ENCODE results near the gene DAPK2.

DNA sequence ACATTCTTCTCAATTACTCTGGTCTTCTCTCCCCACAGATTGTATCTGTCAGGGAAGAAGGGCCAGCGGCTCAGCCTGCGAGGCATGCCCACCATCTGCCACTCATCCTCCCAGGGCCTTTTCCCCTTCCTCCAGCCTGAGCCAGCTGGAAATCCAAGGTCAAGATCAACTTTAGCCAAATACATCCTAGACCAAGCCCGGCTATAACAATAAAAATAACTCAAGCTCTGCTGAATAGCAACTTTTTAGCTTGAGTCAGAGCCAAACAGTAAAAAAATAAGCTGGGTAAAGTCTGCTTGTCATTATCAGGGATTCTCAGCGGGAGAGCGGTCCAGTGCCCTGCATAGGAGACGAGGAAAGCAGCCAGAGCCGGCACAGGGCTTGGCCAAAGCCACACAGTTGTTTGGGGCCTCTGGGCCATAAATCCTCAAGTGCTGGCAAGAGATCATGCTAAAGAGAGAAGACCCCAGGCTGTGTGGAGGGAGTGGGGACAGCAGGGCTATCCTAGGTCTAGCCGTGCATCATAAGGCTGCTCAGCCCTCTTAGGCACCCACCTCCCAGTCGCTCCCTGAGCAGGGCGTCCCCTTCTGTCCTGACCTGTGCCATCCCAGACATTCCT, 136.4 kb downstream of the DAPK2 start:
- TF ChIP-seq RCOR1 (IDR thresholded peaks at IDR 0.05; ENCODE audit: low read depth, low read length) (no peak), CHD2 (IDR thresholded peaks at IDR 0.05; ENCODE audit: low read length, partially characterized antibody) (no peak), NPAS2 (CRISPR knock-in tag; IDR thresholded peaks at IDR 0.05; ENCODE audit: borderline replicate concordance) (no peak), SMC3 (IDR thresholded peaks at IDR 0.05) (no peak), POLR2A (IDR thresholded peaks at IDR 0.05; ENCODE audit: low read length) (no peak), CHD4 (IDR thresholded peaks at IDR 0.05; ENCODE audit: borderline replicate concordance) (no peak), MYC (IDR thresholded peaks at IDR 0.05; ENCODE audit: borderline replicate concordance, low read length) (no peak), USF2 (IDR thresholded peaks at IDR 0.05) (no peak), HOXB13 (CRISPR knock-in tag; IDR thresholded peaks at IDR 0.05; ENCODE audit: low read depth) (no peak), JUN (IDR thresholded peaks at IDR 0.05) (no peak), PBX3 (IDR thresholded peaks at IDR 0.05) (no peak), KDM1A (IDR thresholded peaks at IDR 0.05; ENCODE audit: low read depth) (no peak), FOSL2 (IDR thresholded peaks at IDR 0.05) (no peak), FOSL2 (CRISPR knock-in tag; IDR thresholded peaks at IDR 0.05) (no peak)
- TF ChIP-seq, protein P1, sequence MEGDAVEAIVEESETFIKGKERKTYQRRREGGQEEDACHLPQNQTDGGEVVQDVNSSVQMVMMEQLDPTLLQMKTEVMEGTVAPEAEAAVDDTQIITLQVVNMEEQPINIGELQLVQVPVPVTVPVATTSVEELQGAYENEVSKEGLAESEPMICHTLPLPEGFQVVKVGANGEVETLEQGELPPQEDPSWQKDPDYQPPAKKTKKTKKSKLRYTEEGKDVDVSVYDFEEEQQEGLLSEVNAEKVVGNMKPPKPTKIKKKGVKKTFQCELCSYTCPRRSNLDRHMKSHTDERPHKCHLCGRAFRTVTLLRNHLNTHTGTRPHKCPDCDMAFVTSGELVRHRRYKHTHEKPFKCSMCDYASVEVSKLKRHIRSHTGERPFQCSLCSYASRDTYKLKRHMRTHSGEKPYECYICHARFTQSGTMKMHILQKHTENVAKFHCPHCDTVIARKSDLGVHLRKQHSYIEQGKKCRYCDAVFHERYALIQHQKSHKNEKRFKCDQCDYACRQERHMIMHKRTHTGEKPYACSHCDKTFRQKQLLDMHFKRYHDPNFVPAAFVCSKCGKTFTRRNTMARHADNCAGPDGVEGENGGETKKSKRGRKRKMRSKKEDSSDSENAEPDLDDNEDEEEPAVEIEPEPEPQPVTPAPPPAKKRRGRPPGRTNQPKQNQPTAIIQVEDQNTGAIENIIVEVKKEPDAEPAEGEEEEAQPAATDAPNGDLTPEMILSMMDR (IDR thresholded peaks at IDR 0.05): no peak

Measured in A549 (cell line).